SH-SY5Y (cell line): ENCODE results near the gene NR1H3.

Experiments
- GATA2 ChIP-seq: IDR thresholded peaks from 2 replicates; pipeline ENCODE4 v1.6.1; 2011; ENCODE audit warnings: mild to moderate bottlenecking, low read depth, low read length
- GATA3 ChIP-seq: IDR thresholded peaks from 2 replicates; pipeline ENCODE4 v1.6.1; 2011; ENCODE audit warnings: low read depth, mild to moderate bottlenecking, low read length, moderate library complexity

DNA sequence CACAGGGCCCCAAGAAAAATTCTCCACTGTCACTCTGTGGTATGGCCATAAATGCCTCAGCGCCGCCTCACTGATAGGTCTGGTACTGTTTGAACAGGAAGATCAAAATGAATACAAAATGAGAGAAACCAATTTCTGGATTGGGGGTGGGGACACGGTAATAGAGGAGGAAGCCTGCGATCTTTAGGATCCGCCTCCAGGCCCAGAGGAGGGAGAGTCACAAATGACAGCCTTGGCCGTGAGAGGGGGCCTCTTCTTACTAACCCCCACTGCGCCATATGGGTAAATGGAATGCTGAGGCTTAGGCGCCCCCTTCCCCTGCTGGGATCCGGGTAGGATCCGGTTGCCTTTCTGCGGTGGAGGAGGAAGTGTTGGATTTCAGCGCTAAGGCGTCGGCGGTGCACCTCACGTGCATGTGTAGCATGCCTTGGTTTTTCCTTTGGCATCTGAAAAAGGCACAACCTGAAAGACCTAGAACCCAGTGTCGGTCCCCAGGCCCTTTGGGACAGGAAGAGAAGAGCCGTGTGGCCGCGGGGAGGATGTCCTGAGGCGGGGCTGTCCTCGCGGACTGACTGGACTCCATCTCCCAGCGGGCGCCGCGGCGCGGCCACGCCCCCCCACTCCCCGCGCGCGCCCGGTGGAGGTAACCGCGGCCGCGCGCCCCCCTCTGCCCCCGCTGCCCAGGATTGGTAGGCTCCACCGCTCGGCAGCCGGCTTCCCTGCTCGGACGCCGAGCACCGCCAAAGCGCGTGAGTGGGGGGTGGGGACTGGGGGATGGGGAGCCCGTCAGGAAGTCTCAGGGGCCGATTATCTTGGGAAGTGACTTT, 11.4 kb downstream of the NR1H3 start:
- no peak for TF ChIP-seq GATA2
- no peak for TF ChIP-seq GATA3
